Measurements from ENCODE around the gene ALS2.

GRCh38 chr2:201669865-201670264 lies 110.9 kb downstream of the ALS2 start:
- TF ChIP-seq YY1 (IDR thresholded peaks at IDR 0.05; ENCODE audit: insufficient read depth, insufficient read length) (no peak), ZNF274 (IDR thresholded peaks at IDR 0.05; ENCODE audit: low read depth, low read length) (no peak)

Measured in NT2/D1 (cell line).